Measurements from ENCODE around the gene KCNH4.
"Not testable (repeated sequence)": the region's sequence is repeated elsewhere in the genome, so short reads cannot be mapped to it uniquely, and the experiment has no call there.

Gene KCNH4

GRCh38 chr17:42180922-42181850 is at the start of gene KCNH4:
KCNH4 (minus strand) TSS chr17:42181142; CDS start chr17:42180945, 197 bp downstream.
- DNase-seq = peak; percentile 95

- DNase-seq = no peak
Observed at GRCh38 chr17:42230225-42230624, 49.3 kb upstream of the KCNH4 start.

GRCh38 chr17:42227849-42228700 is 47.1 kb upstream of the KCNH4 start:
- DNase-seq = no peak

- DNase-seq = no peak
Observed at GRCh38 chr17:42225646-42226045, 44.7 kb upstream of the KCNH4 start.

DNA sequence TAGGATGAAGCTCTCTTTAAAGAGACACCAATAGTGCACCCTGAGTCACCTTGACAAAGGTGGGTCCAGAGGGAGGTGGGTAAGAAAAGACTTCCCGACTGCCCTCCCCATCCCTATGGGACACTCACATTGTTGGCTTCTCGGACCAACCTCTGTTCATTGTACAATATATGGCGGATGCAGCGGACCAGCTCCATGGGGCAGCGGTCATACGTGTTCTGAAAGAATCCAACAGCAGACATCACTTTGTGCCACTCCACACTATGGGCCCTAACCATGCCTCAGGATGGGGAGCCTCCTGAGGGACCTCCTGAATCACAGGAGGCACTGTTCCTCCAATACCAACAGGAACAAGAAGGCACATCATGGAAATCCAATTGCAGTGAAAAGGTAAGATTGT is 43.7 kb upstream of the KCNH4 start:
- DNase-seq = no peak

DNA sequence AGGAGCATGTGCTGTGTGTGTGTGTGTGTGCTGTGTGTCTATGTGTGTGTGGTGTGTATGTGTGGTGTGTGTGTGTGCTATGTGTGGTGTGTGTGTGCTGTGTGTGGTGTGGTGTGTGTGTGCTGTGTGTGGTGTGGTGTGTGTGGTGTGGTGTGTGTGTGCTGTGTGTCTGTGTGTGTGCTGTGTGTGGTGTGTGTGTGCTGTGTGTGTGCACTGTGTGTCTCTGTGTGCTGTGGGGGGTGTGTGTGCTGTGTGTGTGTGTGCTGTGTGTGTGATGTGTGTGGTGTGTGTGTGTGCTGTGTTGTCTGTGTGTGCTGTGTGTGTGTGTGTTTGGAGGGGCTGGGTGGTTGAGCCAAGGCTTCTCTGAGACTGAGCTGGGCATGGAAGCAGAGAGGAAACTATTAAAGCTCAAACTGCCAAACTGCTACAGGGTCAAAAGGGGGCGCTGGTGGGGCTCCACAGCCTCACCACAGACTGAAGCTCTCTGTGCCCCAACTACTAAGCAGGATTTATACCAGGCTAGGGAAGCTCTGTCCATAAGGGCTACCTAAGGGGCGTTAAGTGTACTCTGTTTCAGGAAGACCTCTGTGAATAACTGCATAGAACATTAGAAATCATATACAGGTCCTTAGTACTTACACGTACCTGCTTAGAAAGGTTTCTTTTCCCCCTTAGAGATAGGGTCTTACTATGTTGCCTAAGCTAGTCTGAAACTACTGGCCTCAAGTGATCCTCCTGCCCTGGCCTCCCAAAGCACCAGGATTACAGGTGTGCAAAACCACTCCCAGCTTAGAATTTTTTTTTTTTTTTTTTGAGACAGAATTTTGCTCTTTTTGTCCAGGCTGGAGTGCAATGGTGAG is 41.2 kb upstream of the KCNH4 start:
- peak; percentile 77 for DNase-seq

GRCh38 chr17:42219280-42219679 is 38.3 kb upstream of the KCNH4 start:
- not testable (repeated sequence) for DNase-seq

DNA sequence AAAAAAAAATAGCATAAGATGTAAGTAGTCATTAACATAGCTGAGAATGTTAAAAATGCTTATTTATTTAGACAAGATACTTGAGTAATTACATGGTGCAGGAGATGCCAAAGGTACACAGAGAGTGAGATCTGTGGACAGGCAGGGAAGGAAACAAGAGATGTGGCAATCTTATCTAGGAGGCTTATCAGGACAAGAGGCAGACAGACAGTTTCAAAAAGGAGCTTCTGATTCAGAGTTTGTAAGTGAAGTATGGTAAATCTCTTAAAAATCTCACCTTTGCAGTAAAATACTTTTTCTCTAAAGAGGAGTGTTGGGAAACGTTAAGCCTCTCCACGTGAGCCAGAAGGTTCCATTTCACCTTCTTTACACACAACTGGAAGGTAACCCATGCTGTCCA is 33.2 kb upstream of the KCNH4 start:
- DNase-seq = no peak

DNA sequence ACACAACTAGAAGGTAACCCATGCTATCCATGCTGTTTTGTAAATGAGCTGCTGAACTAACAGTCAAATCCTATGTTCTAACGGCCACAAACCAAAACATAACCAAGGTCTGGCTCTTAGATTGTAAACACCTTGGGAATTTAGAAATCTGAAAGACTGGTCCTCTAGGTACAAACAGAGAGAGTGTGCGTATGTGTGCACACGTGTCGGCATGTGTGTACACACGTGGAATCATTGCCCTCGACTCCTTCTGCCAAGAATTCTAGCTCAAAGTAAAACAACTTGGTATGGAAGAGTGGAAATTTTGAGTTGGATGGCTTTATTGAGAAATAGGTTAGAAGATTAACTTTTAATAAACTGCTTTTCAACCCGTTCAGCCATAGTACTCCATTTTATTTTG is 31.4 kb upstream of the KCNH4 start:
- no peak for DNase-seq

DNA sequence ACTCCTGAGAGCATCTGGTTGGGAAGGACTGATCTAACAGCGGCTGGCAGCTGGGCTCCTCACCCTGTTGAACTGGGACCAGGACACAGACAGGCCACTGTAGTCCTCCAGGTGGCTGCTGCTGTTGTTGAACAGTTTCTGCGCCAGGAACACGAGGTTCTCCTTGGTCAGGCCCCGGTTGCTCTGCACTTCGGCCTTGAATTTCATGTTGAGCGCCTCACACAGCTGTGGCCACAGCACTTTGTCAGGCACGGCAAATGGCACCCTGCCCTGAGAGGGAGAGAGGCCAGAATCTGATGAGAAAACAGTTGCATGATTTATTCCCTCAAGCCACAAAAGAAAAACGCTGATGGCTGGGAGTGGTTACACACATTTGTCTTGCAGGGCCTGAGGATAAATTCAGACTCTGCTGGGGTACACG is 31.0 kb upstream of the KCNH4 start:
- DNase-seq = not testable (repeated sequence)

- DNase-seq = no peak
Observed at GRCh38 chr17:42210046-42210445, 29.1 kb upstream of the KCNH4 start.

DNA sequence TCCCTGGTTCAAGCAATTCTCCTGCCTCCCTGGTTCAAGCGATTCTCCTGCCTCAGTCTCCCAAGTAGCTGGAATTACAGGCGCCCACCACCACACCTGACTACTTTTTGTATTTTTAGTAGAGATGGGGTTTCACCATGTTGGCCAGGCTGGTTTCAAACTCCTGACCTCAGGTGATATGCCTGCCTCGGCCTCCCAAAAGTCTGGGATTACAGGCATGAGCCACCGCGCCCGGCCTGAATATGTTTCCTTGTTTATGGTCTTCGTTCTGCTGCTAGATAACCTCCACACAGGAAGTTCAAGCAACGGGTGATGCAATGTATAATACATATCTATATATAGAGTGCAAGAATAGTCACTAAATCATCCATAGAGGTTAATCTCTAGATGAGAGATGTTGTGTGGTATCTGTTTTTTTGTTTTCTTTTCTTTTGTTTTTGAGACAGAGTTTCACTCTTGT is 25.2 kb upstream of the KCNH4 start:
- DNase-seq = not testable (repeated sequence)

- no peak for DNase-seq
Observed at GRCh38 chr17:42203354-42203753, 22.4 kb upstream of the KCNH4 start.

DNA sequence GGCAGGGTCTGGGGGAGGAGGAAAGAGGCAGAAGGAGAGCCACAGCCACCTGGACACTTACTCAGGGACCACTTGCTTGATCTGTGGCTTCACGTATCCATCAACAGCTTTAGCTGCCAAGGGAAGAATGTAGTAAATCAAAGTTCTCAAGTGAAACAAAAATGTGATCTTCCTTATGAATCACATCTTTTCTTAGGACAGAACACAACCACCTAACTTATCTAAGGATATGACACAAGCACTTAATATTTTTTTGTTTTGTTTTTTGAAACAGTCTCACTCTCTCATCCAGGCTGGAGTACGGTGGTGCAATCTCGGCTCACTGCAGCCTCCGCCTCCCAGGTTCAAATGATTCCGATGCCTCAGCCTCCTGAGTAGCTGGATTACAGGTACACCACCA is 21.8 kb upstream of the KCNH4 start:
- DNase-seq = no peak

DNA sequence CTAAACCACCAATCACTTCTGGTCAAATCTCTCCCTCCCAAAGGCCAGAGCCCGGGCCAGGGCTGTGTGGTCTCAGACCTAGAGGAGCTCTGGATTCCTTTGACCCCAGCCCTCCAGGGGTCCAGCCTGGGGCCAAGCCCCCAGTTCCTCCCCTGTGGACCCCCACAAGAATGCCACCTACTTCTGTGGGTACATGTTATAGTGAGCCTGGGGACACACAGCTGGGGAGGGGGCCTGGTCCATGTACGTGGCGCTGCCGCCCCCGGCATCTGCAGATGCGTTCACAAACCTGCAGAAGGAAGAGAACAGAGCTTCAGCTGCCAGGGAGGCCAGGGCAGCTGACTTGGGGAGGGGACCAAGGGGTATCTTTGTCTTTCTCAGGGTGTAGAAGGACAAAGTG is 21.2 kb upstream of the KCNH4 start:
- no peak for DNase-seq

- no peak for DNase-seq
Observed at GRCh38 chr17:42201458-42201772, 20.5 kb upstream of the KCNH4 start.

DNA sequence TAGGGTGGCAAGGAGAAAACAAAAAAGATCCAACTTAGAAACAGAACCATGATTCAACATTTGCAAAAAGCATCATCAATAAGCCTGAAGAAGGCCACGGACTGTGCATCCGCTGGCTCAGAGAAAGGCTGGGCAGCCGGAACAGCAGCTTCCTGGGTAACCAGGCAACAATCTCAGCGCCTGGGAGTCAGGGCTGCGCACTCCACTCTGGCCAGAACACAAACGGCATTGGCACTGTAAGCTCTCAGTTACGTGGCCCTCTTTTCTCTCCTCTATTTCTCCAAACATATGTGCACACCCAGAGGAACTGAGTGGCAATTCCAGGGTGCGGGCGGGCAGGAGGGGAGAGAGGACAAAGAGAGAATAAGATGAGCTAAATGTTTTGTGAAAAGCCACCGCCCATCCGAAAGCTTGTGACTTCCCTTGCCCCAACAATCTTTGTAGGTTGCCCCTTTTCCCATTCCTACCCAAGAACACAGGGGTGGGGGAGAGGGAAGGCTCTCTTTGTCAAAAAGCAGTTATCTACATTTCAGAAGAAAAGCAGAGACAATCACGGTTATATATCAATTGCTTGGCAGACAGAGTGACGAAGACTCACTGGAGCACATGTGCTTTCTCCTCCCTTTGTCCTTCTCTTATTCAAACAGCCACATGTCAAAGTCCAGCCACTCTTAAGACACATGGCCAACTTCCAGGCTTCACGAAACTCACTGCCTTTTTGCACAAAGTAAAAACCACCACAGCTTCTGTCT is 19.9 kb upstream of the KCNH4 start:
- DNase-seq = no peak

DNA sequence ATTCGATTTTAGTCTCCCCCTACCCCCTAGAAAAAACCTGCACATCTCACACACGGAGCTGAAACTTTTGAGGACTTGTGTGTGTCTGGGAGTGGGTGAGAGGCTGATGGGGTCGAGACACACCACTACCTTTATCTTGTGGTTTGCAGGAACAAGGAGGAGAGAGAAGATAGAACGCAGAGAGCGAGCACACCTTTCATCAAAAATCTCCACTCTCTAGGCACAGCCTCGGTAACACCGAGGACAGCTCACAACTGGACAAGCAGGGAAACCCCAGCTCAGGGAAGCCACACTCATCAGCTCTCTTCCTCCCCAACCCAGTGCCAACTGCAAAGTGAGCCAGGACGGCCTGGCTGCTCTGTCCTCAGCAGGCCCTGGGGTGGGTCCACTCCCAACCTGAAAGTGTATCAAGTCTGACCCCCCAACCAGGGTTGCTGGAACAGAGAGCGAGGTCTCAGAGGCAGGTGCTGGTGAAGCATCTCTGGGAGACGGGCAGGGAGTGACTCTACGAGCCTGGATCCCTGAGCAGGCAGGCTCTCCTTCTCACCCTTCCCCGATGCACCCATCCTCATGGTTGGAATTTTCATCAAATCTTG is 18.6 kb upstream of the KCNH4 start:
- no peak for DNase-seq

- DNase-seq = no peak
Observed at GRCh38 chr17:42198897-42199296, 18.0 kb upstream of the KCNH4 start.

DNA sequence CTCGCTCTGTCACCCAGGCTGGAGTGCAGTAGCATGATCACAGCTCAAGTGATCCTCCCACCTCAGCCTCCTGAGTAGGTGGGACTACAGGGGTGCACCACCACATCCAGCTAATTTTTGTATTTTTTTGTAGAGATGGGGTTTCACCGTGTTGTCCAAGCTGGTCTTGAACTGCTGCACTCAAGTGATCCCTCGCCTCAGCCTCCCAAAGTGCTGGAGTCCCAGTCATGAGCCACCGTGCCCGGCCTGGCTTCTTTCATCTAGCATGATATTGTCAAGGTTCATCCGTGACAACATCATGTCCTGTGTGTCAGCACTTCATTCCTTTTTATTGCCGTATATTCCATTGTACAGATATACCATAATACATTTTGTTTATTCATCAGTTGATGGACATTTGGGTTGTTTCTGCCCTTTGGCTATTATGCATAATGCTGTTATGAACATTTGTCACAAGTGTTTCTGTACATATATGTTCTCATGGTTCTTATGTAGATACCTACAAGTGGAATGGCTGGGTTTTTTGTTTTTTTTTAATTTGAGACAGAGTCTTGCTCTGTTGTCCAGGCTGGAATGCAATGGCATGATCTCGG is 16.7 kb upstream of the KCNH4 start:
- no peak for DNase-seq

Data from activated CD8-positive, alpha-beta memory T cell treated with anti-CD3 and anti-CD28 coated beads for 24 hours (primary cell).